Fibroblast of lung (primary cell): Measurements from ENCODE around the gene SELENOO. TPM values are rescaled to one million over a fixed set of nuclear protein-coding genes. Genes with fewer than 3 reads are reported as not detected.

Experiments used
- DNase-seq, 2 donors: peaks; one replicate each; pipeline versions ENCODE4 v3.0.0 to v3.0.0-alpha.2; 2010; ENCODE audit warnings: low read depth in 2 of 2
- H2AFZ ChIP-seq: 2 replicates; pipeline ENCODE4 v1.5.1; 2012; ENCODE audit warnings: low read length, control low read depth, inconsistent platforms
- H3K27ac ChIP-seq: 2 replicates; pipeline ENCODE4 v1.5.1; 2011; ENCODE audit warnings: low read length, control low read depth; ENCODE audit not compliant: insufficient read depth
- H3K27me3 ChIP-seq: 2 replicates; pipeline ENCODE4 v1.5.1; 2011; ENCODE audit warnings: mild to moderate bottlenecking, low read length; ENCODE audit not compliant: control insufficient read depth, insufficient read depth
- H3K36me3 ChIP-seq: 2 replicates; pipeline ENCODE4 v1.5.1; 2011; ENCODE audit warnings: low read length; ENCODE audit not compliant: control insufficient read depth, insufficient read depth
- H3K4me1 ChIP-seq: 2 replicates; pipeline ENCODE4 v1.5.1; 2011; ENCODE audit warnings: low read length; ENCODE audit not compliant: control insufficient read depth, insufficient read depth; ENCODE audit errors: extremely low read depth
- H3K4me2 ChIP-seq: 2 replicates; pipeline ENCODE4 v1.5.1; 2011; ENCODE audit warnings: low read length, control low read depth; ENCODE audit not compliant: insufficient read depth; ENCODE audit errors: extremely low read depth
- H3K4me3 ChIP-seq, 4 experiments: fragments of 200-600 bp in 1 of 4; sonication (generic) in 1 of 4; replicated peaks in 1 of 4; 2 replicates each; pipeline ENCODE4 v1.5.1; 2011 to 2016; ENCODE audit warnings: low read length in 4 of 4, low read depth in 3 of 4, mild to moderate bottlenecking in 3 of 4, control low read depth in 2 of 4, inconsistent platforms in 1 of 4, mixed read lengths in 1 of 4; ENCODE audit not compliant: insufficient read depth in 1 of 4; ENCODE audit errors: control extremely low read depth in 1 of 4
- H3K79me2 ChIP-seq: 2 replicates; pipeline ENCODE4 v1.5.1; 2012; ENCODE audit warnings: mild to moderate bottlenecking, low read length, inconsistent platforms; ENCODE audit not compliant: control insufficient read depth, insufficient read depth
- H3K9ac ChIP-seq: 2 replicates; pipeline ENCODE4 v1.5.1; 2011; ENCODE audit warnings: mild to moderate bottlenecking, low read length, control low read depth; ENCODE audit not compliant: insufficient read depth
- H3K9me3 ChIP-seq: 2 replicates; pipeline ENCODE4 v1.5.1; 2012; ENCODE audit warnings: low read depth, low read length; ENCODE audit not compliant: control insufficient read depth, insufficient read depth
- H4K20me1 ChIP-seq: 2 replicates; pipeline ENCODE4 v1.5.1; 2011; ENCODE audit warnings: low read length; ENCODE audit not compliant: control insufficient read depth, insufficient read depth; ENCODE audit errors: extremely low read depth
- CTCF ChIP-seq, 2 donors: IDR thresholded peaks in 1 of 2; conservative IDR thresholded peaks in 1 of 2; 1 replicate in 1 of 2; 2 replicates in 1 of 2; pipeline ENCODE4 v1.5.1; 2011 to 2012; ENCODE audit warnings: low read length in 2 of 2, control low read depth in 1 of 2, inconsistent platforms in 1 of 2, low read depth in 1 of 2, mild to moderate bottlenecking in 1 of 2
- EZH2 ChIP-seq: IDR thresholded peaks from 2 replicates; pipeline ENCODE4 v1.5.1; 2012; ENCODE audit warnings: low read length, control low read depth, mild to moderate bottlenecking; ENCODE audit errors: missing control alignments
- polyA plus RNA-seq, 2 donors: library from polyadenylated mRNA; depleted of rRNA in 1 of 2; stranded (reverse) in 1 of 2; unstranded in 1 of 2; fragments of >200 nt; gene quantifications; 2 replicates each; pipeline ENCODE4 v1.2.1, GENCODE V29; 2011 to 2012; ENCODE audit warnings: missing spikeins in 1 of 2
- total RNA-seq: library from RNA; depleted of rRNA; stranded (reverse); fragments of >200 nt; gene quantifications from 2 replicates; pipeline ENCODE4 v1.2.1, GENCODE V29; 2014

SELENOO gene
- total and polyA plus RNA-seq, 2 donors (not counting 1 experiment from before 2014, with no cell fraction given), result 8.3 to 20.1 TPM

DNA sequence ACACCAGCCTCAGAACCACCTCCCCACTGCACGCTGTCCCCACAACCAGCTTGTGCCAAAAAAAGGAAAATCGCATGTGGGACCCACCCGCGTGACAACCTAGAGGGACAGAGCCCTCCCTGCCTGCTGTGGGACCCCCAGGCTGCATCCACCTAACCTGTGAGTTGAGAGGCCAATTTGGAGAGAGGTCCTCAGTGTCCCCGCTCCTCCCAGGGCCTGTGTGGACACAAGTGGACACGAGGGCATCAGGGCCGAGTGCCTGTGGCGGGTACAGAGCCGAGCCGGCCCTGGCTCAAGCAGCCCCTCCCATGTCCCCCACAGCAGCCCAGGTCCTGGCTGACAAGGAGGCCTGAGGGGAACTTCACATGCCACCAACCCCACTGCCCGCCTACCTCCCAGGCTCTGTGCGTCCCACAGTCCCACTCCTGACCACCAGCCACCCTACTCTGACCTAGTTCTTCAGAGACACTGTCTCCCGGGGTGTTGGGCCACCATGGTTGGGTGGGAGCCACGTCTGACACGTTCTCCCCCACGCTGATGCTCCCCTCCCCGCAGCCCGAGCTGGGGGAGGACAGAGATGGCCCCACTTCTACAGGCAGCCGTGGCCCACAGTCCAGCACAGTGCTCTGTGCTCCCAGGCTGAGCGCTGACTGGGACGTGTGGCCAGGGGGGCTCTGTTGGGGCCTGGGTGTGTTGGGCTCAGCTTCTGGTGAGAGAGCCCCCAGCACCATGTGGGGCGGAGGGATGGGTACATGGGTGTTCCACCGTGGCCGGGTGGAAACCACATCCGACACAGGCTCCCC is 19.2 kb downstream of the SELENOO start:
- Histone ChIP-seq H3K9ac (no peak overlapping the region), H3K79me2 (peaks cover 3% of the 10 kb centered on the region), H4K20me1 (peaks cover under 1% of the 10 kb centered on the region), H3K4me2 (no peak overlapping the region), H2AFZ (no peak overlapping the region), H3K36me3 (peaks cover 55% of the 10 kb centered on the region), H3K27ac (no peak overlapping the region), H3K4me1 (no peaks in the 10 kb centered on the region), H3K9me3 (no peaks in the 10 kb centered on the region), H3K27me3 (no peaks in the 10 kb centered on the region), H3K4me3 (no peak overlapping the region)
- no peak for DNase-seq
- TF ChIP-seq EZH2 (no peak), CTCF (conservative IDR thresholded peaks at IDR 0.05 in 1 of 2, IDR thresholded peaks at IDR 0.05 in 1 of 2; ENCODE audit: low read depth in 1 of 2, low read length in 2 of 2) (no peak)

DNA sequence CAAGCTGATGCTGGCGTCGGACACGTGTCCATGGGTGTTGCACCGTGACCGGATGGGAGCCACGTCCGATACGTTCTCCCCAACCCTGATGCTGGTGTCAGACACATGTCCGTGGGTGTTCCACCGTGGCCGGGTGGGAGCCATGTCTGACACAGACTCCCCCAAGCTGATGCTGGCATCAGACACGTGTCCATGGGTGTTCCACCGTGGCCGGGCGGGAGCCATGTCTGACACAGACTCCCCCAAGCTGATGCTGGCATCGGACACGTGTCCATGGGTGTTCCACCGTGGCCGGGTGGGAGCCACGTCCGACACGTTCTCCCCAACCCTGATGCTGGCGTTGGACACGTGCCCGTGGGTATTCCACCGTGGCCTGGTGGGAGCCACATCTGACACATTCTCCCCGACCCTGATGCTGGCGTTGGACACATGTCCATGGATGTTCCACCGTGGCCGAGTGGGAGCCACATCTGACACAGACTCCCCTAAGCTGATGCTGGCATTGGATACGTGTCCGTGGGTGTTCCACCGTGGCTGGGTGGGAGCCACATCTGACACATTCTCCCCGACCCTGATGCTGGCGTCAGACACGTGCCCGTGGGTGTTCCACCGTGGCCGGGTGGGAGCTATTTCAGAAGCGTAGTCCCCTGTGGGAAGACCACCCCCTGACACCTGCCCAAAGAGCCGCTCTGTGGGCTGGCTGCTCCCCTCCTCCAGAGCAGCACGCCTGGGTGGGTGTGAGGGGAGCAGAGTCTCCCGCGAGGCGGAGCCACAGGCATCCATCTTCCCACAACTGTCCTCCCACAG is 20.0 kb downstream of the SELENOO start:
- TF ChIP-seq EZH2 (no peak), CTCF (conservative IDR thresholded peaks at IDR 0.05 in 1 of 2, IDR thresholded peaks at IDR 0.05 in 1 of 2; ENCODE audit: low read depth in 1 of 2, low read length in 2 of 2) (no peak)
- H3K4me1 ChIP-seq, result no peaks in the 10 kb centered on the region
- H3K4me3 ChIP-seq, result no peak overlapping the region
- DNase-seq, result no peak
- H3K79me2 ChIP-seq, result no peaks in the 10 kb centered on the region
- H4K20me1 ChIP-seq, result no peaks in the 10 kb centered on the region
- no peaks in the 10 kb centered on the region for H3K27me3 ChIP-seq
- no peaks in the 10 kb centered on the region for H3K9me3 ChIP-seq
- H3K27ac ChIP-seq, result no peak overlapping the region
- H3K4me2 ChIP-seq, result no peak overlapping the region
- H2AFZ ChIP-seq, result no peak overlapping the region
- peaks cover 56% of the 10 kb centered on the region for H3K36me3 ChIP-seq
- H3K9ac ChIP-seq, result no peak overlapping the region

GRCh38 chr22:50221410-50222300 is 20.8 kb downstream of the SELENOO start:
- H3K9me3 ChIP-seq, result no peaks in the 10 kb centered on the region
- no peak for DNase-seq
- H3K27ac ChIP-seq, result no peak overlapping the region
- no peaks in the 10 kb centered on the region for H4K20me1 ChIP-seq
- H3K36me3 ChIP-seq, result peaks cover 59% of the 10 kb centered on the region
- H2AFZ ChIP-seq, result no peak overlapping the region
- no peak overlapping the region for H3K9ac ChIP-seq
- no peaks in the 10 kb centered on the region for H3K79me2 ChIP-seq
- no peaks in the 10 kb centered on the region for H3K27me3 ChIP-seq
- no peak overlapping the region for H3K4me3 ChIP-seq
- no peaks in the 10 kb centered on the region for H3K4me1 ChIP-seq
- no peak overlapping the region for H3K4me2 ChIP-seq
- TF ChIP-seq EZH2 (no peak), CTCF (conservative IDR thresholded peaks at IDR 0.05 in 1 of 2, IDR thresholded peaks at IDR 0.05 in 1 of 2; ENCODE audit: low read depth in 1 of 2, low read length in 2 of 2) (no peak)
